Activated CD4-positive, alpha-beta T cell treated with anti-CD3 and anti-CD28 coated beads, Interleukin-2, amount 50 U/mL, for 4 hours (primary cell): ENCODE data around the gene ZNG1F.
"Not testable (repeated sequence)": the region's sequence is repeated elsewhere in the genome, so short reads cannot be mapped to it uniquely, and the experiment has no call there.

Source experiments
- DNase-seq, 2 experiments: peaks; one replicate each; pipeline ENCODE4 v3.0.0-alpha.2; 2020

The ZNG1F gene

DNA sequence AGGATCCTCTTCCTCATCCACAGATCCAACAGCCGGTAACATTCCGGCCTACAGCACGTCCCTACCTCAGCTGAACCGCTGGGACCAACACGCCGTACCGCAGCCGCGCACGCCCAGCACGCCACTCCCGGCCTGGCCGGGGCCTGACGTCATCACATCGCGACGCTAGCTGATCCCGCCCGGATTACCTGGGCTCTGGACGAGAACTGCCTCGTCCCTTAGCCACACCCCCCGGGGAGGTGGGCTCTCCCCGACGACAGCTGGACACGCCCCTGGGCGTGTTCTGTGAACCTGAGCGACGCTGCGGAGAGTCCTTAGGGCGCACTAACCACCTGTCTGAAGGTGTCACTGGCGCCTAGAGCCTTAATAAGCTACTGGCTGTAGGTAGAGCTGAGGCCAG, at the start of gene ZNG1F:
TSS of gene ZNG1F (minus strand) at position 101 of the 400 bp plus-strand sequence. CDS start at position 42, 59 bp downstream.
- DNase-seq, result not testable (repeated sequence)

DNA sequence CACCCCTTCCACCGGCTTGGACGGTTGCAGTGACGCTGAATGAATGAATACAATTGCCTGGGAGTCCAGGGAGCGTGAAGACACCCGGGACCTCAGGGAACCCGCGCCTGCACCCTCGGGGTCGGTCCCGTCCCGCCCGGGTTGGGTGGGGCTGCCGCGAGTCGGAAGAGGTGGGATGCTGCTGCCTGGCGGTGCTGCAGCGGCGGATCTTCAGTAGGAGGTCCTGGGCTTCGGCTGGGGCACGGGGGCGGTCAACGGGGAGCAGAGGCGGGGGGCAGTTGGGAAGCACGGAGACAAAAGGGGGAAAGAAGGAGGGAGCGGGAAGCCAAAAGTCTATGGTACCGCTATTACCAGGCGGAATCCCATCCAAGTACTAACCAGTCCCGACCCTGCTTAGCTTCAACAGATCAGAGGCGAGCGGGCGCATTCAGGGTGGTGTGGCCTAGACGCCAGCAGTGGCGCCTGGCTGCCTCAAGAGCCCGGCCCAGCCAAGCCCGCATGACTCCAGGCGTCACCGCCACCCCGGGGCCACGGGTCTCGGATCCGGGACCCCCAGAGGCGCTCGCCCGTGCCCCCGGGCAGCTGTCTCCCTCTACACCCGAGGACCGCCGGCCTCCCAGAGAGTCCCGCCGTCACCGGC, 48.1 kb upstream of the ZNG1F start:
- peak in 1 of 2 experiments; percentile 5 for DNase-seq

DNA sequence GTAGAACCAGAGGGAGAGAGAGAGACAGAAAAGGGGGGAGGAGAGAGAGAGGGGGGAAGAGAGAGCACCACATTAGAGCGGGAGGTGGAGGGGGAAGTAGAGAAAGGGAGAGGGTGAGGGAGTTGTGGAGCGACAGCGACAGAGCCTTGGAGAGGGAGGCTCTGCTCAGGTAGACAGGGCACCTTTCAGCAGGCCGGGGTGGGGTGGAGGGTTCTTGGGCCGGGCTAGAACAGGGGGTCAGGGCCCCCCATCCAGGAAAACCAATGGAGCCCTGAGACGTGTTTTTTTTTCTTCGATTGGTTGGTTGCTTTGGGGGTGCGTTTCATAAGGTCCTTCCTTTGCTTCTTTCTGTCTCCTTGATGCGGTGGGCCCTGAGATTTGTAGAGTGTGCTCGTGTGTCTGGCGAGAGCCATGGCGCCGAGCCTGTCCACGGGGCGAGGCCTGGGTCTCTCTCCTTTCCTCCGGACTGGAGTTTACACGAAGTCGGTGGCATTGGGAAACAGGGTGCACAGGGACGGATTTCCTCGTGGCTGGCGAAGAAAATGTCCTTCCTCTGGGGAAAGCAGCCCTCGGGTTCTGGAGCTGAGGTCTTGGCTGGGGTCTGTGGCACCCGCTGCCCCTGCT, 47.5 kb upstream of the ZNG1F start:
- not testable (repeated sequence) for DNase-seq

DNA sequence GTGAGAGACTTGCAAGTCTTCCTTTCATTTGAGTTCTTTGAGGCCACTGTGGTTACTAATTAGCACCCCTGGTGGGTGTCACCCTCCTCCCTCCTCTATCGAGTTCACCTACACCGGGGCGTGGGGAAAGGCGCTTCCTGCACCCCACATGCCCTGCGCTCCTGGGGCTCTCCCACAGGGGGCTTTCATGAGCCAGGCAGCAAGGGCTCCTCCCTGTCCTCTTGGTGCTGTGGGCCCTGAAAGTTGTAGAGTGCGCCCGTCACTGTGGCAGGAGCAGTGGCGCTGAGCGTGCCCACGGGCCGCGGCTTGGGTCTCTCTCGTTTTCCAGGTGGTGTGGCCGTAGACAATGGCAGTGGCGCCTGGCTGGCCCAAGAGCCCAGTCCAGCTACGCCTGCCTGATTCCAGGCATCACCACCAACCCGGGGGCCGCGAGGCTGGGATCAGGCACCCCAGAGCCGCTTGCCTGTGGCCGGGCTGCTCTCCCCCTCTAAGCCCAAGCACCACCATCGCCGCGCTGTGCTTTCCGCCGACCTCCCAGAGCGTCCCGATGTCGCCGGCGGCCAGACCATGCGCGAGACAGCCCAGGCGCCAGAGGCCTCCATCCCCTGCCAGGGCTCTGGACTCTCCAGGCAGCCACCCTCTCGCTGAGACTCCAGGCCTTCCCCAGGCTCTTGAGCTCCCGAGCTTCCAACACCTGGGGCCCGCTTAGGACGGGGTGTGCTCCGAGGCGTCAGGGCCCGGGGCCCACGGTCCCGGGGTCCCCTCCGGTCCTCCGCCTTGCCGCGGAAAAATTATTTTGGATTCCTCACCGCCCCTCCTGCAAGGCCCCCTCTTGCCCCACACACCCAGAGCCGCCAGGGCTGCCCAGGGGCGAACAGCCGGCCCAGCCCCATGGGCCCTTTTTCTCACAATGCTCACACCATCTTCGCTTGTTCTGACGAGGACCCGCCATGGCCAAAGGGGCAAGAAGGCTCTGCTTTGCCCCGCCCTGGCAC, 46.0 kb upstream of the ZNG1F start:
- peak; percentile 16 to 20 for DNase-seq

DNA sequence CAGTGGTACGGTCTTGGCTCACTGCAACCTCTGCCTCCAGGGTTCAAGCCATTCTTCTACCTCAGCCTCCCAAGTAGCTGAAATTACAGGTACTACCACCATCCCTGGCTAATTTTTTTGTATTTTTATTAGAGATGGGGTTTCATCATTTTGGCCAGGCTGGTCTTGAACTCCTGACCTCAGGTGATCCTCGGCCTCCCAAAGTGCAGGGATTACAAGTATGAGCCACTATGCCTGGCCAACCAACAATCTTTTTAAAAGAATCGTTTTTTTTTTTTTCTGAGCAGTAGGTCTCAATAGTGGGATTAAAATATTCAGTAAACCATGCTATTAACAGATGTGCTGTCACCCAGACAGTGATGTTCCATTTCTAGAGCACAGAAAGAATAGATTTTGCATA, 45.1 kb upstream of the ZNG1F start:
- DNase-seq, result not testable (repeated sequence)

DNA sequence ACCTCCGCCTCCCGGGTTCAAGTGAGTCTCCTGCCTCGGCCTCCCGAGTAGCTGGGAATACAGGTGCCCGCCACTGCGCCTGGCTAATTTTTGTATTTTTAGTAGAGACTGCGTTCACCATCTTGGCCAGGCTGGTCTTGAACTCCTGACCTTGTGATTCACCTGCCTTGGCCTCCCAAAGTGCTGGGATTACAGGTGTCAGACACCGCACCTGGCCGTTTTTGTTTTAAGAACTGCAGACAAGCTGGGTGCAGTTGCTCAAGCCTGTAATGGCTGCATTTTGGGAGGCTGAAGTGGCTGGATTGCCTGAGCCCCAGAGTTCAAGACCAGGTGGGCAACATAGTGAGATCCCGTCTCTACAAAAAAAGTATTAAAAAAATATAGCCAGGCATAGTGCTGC, 43.2 kb upstream of the ZNG1F start:
- DNase-seq, result not testable (repeated sequence)

DNA sequence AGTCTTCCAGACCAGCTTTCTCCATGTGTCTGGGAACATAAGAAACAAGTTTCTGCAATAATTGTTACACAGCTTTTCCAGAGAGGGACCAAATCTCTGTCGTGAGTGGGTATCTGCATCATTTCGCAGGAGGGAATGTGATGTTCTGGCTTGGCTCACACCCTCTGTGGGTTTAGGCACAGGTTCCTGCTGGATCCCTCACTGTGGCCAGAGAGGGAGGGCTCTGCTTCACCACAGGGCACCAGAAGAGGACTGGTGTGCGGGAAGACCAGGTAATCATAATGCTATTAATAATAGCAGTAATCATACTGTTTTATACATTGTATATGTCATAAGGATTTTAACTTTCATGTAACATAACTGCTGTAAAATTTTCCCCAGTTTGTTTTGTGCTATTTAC, 41.3 kb upstream of the ZNG1F start:
- not testable (repeated sequence) for DNase-seq

DNA sequence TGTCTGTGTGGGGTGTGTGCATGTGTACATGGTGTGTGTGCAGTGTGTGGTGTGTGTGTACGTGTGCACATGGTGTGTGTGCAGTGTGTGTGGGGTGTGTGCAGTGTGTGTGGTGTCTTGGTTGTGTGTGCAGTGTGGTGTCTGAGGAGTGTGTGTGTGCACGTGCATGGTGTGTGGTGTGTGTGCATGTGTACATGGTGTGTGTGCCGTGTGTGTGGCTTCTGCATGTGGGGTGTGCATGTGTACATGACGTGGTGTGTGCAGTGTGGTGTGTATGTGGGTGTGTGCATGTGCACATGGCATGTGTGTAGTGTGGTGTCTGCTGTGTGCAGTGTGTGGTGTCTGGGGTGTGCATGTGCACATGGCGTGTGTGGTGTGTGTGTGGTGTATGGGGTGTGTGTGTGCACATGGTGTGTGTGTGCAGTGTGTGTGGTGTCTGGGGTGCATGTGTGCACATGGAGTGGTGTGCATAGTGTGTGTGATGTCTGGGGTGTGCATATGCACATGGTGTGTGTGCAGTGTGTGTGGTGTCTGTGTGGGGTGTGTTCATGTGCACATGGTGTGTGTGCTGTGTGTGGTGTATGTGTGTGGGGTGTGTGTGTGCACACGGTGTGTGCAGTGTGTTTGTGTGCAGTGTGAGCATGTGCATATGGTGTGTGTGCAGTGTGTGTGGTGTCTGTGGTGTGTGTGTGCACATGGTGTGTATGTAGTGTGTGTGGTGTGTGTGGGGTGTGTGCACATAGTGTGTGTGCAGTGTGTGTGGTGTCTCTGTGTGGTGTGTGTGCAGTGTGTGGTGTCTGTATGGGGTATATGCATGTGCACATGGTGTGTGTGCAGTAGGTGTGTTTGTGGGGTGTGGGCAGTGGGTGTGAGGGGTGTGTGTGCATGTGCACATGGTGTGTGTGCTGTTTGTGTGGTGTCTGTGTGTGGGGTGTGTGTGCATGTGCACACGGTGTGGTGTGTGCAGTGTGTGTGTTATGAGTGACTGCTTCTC, 40.6 kb upstream of the ZNG1F start:
- DNase-seq, result no peak

DNA sequence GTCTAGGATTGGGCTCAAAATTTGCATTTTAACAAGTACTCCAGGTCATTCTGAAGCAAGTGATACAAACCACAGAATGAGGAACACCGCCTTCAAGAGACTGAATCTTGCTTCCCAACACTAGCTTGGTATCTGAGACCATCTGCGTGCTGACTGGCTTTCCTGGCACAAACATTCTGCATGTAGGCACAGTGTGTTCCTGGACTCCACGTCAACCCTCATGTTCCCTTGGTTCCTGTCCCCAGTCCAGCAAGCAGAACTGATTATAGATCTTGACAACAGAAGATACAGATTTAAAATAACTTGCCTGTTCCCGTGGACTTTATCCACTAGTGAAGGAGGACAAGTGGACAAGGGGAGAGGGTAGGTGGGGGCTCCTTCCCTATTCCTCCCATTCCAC, 30.7 kb upstream of the ZNG1F start:
- not testable (repeated sequence) for DNase-seq

DNA sequence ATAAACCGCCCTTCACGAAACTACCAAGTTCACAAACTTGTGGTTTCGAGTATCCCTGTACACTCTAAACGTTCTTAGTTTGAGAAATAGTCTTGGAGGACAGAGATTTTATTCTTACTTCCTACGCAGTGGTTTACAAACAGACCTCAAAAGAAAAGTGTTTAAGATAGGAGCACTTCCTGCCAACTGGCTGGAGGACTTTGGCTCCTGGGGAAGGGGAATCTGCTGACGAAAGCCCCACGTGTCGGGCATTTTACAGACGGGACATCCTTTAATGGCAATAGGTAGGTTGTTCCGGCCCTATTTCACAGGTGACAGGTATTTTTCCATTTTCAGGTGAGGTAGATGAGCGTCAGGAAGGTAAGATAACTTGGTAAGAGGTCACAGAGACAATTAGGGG, 678 bp downstream of the ZNG1F start:
- not testable (repeated sequence) for DNase-seq

DNA sequence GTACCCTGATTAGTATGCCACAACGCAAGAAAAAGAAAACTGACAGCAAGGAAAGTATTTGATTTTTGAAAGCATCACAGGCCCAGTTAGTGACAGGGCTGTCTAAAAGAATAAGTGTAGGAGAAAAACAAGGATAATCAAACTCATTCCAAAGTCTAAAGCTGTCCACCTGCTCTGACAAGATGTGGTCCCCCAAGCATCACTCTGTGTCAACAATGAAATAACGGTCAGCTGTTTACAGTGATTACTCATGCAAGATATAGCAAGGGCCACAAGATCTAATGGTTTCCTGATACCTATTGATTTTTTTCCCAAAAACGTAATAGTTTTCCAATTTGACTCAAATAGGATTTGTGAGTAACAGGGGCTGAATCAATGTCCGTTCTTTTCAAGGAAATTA, 14.1 kb downstream of the ZNG1F start:
- not testable (repeated sequence) for DNase-seq

DNA sequence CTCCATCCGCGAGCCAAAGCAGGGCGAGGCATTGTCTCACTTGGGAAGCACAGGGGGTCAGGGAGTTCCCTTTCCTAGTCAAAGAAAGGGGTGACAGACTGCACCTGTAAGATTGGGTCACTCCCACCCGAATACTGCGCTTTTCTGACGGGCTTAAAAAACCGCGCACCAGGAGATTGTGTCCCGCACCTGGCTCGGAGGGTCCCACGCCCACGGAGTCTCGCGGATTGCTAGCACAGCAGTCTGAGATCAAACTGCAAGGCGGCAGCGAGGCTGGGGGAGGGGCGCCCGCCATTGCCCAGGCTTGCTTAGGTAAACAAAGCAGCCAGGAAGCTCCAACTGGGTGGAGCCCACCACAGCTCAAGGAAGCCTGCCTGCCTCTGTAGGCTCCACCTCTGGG, 39.0 kb downstream of the ZNG1F start:
- DNase-seq, result not testable (repeated sequence)

DNA sequence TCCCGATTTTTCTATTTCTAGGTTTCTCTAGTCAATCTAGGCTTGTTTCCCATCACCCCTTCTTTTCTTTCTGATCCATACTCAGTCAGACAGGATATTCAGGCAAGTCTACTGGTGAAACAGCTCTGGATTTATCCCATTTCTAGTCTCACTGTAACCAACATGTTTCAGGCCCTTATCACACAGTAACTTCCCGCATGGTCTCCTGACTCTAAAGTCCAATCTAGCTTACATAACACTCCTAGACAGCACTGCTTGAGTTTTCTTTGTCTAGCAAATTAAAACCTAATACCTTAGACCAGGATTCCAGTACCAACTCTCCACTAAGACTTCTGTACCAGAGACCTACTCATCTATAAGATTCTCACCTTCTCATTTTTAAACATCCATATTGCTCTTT, 47.2 kb downstream of the ZNG1F start:
- not testable (repeated sequence) for DNase-seq

DNA sequence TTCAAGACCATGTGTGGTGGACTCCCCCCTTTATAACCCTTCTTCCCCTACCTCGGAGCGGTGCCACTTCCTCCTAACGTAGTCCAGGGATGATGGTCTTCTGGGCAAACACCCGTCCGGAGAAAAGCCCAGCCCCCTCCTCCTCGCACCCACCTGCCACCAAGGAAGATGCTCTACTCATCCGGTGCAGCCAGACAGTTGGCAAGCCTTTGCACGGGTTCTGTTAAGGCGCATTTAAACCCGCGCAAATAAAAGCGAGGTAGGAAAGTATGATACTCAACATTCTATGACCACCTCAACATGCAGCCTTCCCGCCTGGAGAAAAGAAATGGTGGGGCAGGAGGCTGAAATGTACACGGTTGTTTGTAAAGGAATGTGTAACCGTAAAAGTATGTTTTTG, 60.5 kb downstream of the ZNG1F start, which contains the start of gene FOXD4L6:
TSS of gene FOXD4L6 (minus strand) at position 101 of the 400 bp plus-strand sequence. CDS start 298 bp downstream, outside the sequence.
- not testable (repeated sequence) for DNase-seq

DNA sequence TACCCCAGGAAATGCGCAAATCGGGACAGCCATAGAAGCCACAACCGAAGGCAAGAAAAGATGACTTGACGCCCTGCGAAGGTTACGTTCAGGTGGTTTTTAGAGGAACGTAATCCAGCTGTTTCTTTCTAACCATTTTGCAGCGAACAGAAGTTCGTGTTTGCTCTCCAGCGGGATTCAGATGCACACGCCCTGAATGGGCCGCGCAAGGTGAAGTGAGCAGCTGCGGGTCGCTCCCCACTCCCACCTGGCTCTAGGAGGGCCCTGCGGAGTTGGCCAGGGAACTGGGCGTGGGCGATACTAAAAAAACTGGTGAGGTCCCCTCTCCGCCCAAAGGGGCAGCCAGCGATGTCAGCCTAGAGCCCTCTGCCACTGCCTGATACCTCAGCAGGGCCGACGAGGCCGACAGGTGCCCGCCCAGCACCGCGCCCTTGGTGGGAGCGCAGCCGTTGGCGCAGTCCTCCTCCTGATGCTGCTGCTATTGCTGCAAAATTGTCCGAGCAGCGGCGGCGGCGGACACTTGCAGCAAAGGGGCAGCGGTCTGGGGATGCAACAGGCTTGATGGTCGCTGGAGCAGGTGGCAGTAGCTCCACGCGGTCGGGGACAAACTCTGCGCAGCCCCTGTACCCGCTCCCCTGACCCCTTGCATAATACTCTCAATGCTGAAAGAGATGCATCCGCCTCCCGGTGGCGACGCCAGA, 62.2 kb downstream of the ZNG1F start:
- DNase-seq, result not testable (repeated sequence)

DNA sequence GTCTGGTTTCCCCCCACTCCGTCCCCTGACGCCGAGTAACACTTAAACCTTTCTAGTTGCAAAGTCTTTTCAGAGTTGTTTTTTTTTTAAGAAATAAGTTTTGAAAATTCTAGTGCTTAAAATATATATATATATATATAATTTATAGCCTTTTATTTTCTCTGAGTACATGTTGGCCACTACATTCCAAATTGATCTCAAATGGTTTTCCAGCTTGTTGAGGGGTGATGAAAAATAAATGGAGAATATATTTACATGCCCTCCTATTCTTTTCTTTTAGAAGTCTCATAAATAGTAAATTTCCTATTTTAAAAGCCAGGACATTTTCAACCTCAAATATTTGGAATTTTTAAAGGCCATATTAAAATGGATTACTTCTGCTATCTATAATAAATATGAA, 63.2 kb downstream of the ZNG1F start:
- DNase-seq, result not testable (repeated sequence)

DNA sequence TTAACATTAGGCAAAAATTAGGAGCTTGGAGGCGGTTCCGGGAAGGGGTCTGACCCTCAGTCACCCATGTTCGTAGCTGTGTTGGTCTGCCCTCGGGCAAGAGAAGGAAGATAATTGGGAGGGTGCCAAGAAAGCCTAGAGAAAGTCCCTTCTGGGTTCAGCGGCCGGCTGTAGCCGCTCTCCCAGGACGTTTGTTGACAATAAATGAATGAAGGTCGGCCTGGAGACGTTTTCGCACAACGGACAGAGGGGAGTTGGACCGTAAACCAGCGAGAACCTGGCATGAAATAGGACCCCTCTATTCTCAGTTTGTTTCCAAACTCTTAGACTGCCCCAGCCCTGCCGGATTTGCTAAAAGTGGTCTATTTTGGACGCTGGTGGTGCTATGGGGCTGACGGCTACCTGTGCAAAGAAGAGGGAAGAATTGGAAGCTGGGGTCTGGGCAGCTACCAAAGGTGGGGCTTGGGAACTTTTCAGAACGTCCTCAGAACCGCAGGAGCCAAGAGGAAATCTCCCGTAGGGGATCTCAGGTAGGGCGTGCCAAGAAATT, 63.9 kb downstream of the ZNG1F start:
- not testable (repeated sequence) for DNase-seq

DNA sequence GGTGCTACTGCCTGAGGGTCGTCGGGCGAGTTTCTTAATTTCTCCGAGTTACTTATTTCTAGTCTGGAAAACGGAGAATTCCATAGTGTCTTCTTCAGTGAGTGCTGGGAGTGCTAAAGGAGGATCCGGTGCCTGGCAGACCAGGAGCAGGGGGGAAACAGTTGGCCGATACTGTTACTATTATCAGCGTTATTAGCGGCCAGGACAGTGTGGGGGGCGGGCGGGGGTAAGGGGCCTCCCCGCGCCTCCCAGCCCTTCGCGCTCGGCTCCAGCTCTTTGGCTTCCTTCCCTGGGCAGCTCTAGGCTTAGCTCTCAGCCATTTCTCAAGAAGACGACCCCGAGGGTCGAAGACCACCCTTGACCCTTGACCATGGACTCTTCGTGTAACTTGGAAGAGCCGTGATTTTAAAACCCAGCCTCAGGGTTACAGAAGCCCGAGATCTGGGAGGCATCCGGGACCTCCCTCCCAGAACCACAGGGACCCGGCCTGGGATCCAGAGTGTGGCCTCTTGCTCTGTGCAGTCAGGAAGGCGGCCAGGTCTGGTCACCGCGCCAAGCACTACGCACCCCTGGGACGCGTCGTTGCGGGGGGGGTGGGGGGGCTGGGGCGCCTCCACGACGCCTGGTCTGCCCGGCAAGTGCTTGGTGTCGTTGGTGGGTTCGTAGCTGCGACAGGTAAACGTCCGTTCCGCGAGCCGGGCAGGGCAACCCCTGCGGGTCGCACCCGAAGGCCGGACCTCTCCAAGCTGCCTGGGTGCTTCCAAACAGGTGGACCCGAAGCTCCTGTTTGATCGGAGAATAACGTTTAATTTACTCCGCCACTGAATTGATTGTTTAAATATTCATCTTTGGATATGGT, 64.6 kb downstream of the ZNG1F start:
- not testable (repeated sequence) for DNase-seq

DNA sequence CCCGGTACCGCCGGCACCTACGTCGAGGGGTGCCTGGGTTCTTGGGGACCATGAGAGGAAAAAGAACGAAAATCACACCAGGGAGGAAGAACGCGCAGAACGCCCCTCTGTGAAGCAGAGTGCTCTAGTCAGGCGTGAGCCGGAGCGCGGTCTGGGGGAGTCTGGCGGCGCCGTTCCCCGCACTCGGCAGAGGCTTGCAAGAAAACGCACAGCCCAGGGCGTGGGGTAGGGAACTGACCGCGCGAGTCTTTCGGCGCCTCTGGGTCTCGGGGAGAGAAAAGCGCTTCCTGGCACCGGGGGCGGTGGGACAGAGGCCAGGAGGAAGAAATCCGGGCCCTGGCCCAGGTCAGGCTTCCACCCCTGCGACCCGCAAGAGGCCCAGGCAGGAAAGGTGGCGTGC, 65.3 kb downstream of the ZNG1F start:
- not testable (repeated sequence) for DNase-seq

DNA sequence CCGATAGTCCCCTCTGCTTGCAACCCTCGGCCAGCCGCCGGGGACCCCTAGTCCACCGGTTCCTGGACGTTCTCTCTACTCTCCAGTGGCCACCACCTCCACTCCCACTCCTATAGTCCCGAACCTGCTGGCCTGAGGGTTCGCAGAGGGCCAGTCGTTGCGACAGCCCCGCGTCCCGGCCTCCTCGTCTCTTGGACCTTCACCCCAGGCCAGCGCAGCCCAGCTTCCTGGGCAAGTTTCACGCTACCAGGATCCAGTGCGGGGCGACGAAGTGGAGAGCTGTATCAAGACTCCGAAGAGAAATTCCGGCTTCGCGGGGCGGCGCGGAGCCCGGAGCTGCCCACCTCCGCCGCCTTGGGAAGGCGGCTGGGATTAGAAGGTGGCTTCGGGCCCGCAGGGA, 65.7 kb downstream of the ZNG1F start:
- not testable (repeated sequence) for DNase-seq
